Measurements from ENCODE around the gene RADIL. TPM values are rescaled to one million over a fixed set of nuclear protein-coding genes. Genes with fewer than 3 reads are reported as not detected.

Gene RADIL
- total RNA-seq, 1 experiment from 2014 or later, result 5.0 TPM

DNA sequence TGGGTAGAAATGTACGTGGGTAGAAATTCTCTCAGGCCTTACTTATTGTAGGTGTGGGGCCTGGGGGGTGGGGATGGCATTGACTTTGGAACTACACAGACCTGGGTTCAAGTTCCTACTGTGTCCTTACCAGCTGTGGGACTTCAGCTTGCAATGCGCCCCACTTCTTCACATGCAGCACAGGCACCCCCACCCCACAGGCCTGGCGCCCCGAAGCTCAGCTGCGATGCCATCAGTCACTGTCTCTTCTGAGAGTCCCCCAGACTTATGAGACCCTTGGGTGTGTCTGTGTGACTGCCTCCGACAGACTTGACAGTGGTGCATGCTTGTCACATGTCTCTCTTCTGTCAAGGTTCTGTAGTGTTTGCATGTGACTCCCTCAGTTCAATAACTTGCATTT, 111.2 kb downstream of the RADIL start:
- H3K36me3 ChIP-seq (ENCODE audit: insufficient read depth, low read length, poor library complexity, severe bottlenecking), result no peaks in the 10 kb centered on the region
- no peak overlapping the region for H3K4me3 ChIP-seq (ENCODE audit: low read depth, low read length, poor library complexity, severe bottlenecking)
- DNase-seq (ENCODE audit: low spot score), result no peak
- intact Hi-C loops (cut with micrococcal nuclease; ENCODE audit: unreplicated experiment), result no loop called here
- ChIA-PET CTCF (no interaction called here), POLR2A (ENCODE audit: low non-redundant PET) (no interaction called here)
- H3K27ac ChIP-seq (ENCODE audit: low read depth, low read length, poor library complexity, severe bottlenecking), result no peak overlapping the region
- H3K4me1 ChIP-seq (ENCODE audit: insufficient read depth, low read length, poor library complexity, severe bottlenecking), result peaks cover 11% of the 10 kb centered on the region
- BruUV-seq (replicated peaks), result no TSS peak
- no peaks in the 10 kb centered on the region for H3K27me3 ChIP-seq (replicated peaks; ENCODE audit: insufficient read depth, low read depth, low read length, poor library complexity)
- no peaks in the 10 kb centered on the region for H3K9me3 ChIP-seq (ENCODE audit: low read depth, low read length, poor library complexity, severe bottlenecking)
- TF ChIP-seq, protein P1, sequence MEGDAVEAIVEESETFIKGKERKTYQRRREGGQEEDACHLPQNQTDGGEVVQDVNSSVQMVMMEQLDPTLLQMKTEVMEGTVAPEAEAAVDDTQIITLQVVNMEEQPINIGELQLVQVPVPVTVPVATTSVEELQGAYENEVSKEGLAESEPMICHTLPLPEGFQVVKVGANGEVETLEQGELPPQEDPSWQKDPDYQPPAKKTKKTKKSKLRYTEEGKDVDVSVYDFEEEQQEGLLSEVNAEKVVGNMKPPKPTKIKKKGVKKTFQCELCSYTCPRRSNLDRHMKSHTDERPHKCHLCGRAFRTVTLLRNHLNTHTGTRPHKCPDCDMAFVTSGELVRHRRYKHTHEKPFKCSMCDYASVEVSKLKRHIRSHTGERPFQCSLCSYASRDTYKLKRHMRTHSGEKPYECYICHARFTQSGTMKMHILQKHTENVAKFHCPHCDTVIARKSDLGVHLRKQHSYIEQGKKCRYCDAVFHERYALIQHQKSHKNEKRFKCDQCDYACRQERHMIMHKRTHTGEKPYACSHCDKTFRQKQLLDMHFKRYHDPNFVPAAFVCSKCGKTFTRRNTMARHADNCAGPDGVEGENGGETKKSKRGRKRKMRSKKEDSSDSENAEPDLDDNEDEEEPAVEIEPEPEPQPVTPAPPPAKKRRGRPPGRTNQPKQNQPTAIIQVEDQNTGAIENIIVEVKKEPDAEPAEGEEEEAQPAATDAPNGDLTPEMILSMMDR (conservative IDR thresholded peaks at IDR 0.05; ENCODE audit: low read depth, low read length), result no peak
- no peak for TF ChIP-seq EZH2 (IDR thresholded peaks at IDR 0.05; ENCODE audit: borderline replicate concordance, low read depth, low read length, poor library complexity, severe bottlenecking)

DNA sequence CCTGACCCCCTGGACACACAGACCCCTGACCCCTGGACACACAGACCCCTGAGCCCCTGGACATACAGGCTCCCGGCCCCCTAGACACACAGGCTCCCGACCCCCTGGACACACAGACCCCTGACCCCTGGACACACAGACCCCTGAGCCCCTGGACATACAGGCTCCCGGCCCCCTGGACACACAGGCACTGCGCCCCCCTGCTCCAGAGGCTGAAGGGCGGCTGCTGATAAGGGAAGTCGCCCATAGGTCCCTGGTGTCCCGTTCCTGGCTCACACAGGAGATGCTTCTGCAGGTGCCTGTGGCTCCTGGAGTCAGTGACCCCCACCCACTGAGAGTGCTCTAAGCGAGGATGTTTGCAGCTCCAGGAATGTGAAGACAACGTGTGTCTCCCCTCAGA, 111.8 kb downstream of the RADIL start:
- DNase-seq (ENCODE audit: low spot score), result no peak
- Histone ChIP-seq H3K27me3 (replicated peaks; ENCODE audit: insufficient read depth, low read depth, low read length, poor library complexity) (no peaks in the 10 kb centered on the region), H3K36me3 (ENCODE audit: insufficient read depth, low read length, poor library complexity, severe bottlenecking) (no peaks in the 10 kb centered on the region), H3K4me1 (ENCODE audit: insufficient read depth, low read length, poor library complexity, severe bottlenecking) (peaks cover 10% of the 10 kb centered on the region), H3K27ac (ENCODE audit: low read depth, low read length, poor library complexity, severe bottlenecking) (no peak overlapping the region), H3K9me3 (ENCODE audit: low read depth, low read length, poor library complexity, severe bottlenecking) (no peaks in the 10 kb centered on the region), H3K4me3 (ENCODE audit: low read depth, low read length, poor library complexity, severe bottlenecking) (no peak overlapping the region)
- POLR2A ChIA-PET (ENCODE audit: low non-redundant PET), result no interaction called here
- intact Hi-C loops (cut with micrococcal nuclease; ENCODE audit: unreplicated experiment), result no loop called here
- no TSS peak for BruUV-seq (replicated peaks)
- TF ChIP-seq, protein P1 (conservative IDR thresholded peaks at IDR 0.05; ENCODE audit: low read depth, low read length), result no peak
- no peak for TF ChIP-seq EZH2 (IDR thresholded peaks at IDR 0.05; ENCODE audit: borderline replicate concordance, low read depth, low read length, poor library complexity, severe bottlenecking)
- CTCF ChIA-PET, result no interaction called here

DNA sequence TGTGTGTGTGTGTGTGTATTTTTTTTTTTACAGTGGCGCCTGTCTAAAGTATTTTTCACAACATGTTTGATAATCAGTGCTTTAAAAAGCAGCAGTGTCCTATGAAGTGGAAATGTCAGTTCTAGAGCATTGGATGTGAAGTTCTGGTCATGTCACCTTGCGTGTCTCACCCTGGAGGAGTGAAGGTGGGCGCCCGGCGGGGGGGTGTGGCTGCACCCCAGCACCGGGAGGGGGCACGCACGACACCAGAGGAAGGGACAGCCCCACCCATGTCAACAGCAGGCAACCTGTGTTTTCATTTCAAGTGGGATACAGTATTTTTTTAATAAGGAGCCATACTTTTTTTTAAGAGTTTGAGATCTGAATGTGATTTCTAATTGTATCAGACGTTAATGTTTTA, 112.6 kb downstream of the RADIL start:
- H3K36me3 ChIP-seq (ENCODE audit: insufficient read depth, low read length, poor library complexity, severe bottlenecking), result no peaks in the 10 kb centered on the region
- TF ChIP-seq, protein P1 (conservative IDR thresholded peaks at IDR 0.05; ENCODE audit: low read depth, low read length), result no peak
- no peak for TF ChIP-seq EZH2 (IDR thresholded peaks at IDR 0.05; ENCODE audit: borderline replicate concordance, low read depth, low read length, poor library complexity, severe bottlenecking)
- CTCF ChIA-PET, result no interaction called here
- intact Hi-C loops (cut with micrococcal nuclease; ENCODE audit: unreplicated experiment), result no loop called here
- H3K27me3 ChIP-seq (replicated peaks; ENCODE audit: insufficient read depth, low read depth, low read length, poor library complexity), result no peaks in the 10 kb centered on the region
- H3K27ac ChIP-seq (ENCODE audit: low read depth, low read length, poor library complexity, severe bottlenecking), result no peak overlapping the region
- no TSS peak for BruUV-seq (replicated peaks)
- H3K9me3 ChIP-seq (ENCODE audit: low read depth, low read length, poor library complexity, severe bottlenecking), result no peaks in the 10 kb centered on the region
- POLR2A ChIA-PET (ENCODE audit: low non-redundant PET), result no interaction called here
- no peak overlapping the region for H3K4me3 ChIP-seq (ENCODE audit: low read depth, low read length, poor library complexity, severe bottlenecking)
- H3K4me1 ChIP-seq (ENCODE audit: insufficient read depth, low read length, poor library complexity, severe bottlenecking), result peaks cover 3% of the 10 kb centered on the region
- DNase-seq (ENCODE audit: low spot score), result no peak
